ENCODE results near the gene PDK3.

The PDK3 gene

DNA sequence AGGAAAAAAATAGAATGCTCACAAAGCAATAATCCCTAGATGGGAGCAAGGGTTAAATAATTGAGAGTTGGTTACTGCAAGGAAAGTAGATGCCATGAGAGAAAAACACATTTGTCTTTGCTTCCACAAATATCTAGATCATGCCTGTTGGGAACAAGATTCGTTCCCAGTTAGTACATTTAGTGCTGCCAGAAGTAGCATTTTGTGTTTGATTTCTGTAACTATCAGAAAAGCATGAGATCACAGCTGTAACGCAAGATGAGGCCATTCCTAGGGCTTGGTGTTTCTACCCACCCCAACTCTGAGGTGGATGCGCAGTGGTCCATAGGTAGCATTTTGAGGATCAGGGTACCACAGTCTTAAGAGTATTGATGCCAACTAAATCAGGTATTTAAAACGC, 20.4 kb upstream of the PDK3 start:
- no peak overlapping the region for H3K4me3 ChIP-seq (ENCODE audit: low read depth, low read length)
- H3K36me3 ChIP-seq (replicated peaks), result no peaks in the 10 kb centered on the region
- in situ Hi-C loops (cut with HindIII; ENCODE audit: low pct_ligation_motif_present, low sequenced_read_pairs), result no loop called here

DNA sequence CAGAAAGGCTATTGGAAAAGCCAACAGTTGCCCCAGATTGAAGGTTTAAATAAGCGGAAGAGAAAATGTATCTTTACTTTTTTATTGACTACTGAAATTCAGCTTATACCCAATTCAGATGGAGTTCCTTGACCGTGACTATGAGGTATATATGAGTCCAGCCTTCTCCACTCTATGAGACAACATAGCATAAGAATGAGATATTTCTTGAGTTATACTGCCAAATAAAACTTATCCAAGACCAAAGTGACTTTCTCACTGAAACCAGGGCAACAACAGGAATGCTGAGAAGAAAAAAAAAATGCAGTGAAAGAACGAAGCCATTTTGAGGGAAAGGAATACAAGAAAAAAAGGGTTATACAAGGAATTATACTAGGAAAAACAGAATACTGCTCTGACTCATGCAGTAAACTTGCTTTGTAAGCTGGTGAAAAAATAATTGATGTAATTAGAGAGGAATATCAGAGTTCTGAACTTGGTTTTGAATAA, 16.3 kb upstream of the PDK3 start:
- in situ Hi-C loops (cut with HindIII; ENCODE audit: low pct_ligation_motif_present, low sequenced_read_pairs), result no loop called here

More for the DNA sequence above, 20.4 kb upstream of the PDK3 start:
- Histone ChIP-seq H3K27ac (no peak overlapping the region), H3K27me3 (replicated peaks) (no peaks in the 10 kb centered on the region)
- DNase-seq, result no peak
- TF ChIP-seq, protein P1, sequence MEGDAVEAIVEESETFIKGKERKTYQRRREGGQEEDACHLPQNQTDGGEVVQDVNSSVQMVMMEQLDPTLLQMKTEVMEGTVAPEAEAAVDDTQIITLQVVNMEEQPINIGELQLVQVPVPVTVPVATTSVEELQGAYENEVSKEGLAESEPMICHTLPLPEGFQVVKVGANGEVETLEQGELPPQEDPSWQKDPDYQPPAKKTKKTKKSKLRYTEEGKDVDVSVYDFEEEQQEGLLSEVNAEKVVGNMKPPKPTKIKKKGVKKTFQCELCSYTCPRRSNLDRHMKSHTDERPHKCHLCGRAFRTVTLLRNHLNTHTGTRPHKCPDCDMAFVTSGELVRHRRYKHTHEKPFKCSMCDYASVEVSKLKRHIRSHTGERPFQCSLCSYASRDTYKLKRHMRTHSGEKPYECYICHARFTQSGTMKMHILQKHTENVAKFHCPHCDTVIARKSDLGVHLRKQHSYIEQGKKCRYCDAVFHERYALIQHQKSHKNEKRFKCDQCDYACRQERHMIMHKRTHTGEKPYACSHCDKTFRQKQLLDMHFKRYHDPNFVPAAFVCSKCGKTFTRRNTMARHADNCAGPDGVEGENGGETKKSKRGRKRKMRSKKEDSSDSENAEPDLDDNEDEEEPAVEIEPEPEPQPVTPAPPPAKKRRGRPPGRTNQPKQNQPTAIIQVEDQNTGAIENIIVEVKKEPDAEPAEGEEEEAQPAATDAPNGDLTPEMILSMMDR (IDR thresholded peaks at IDR 0.05; ENCODE audit: low read depth, low read length, missing control alignments), result no peak

DNA sequence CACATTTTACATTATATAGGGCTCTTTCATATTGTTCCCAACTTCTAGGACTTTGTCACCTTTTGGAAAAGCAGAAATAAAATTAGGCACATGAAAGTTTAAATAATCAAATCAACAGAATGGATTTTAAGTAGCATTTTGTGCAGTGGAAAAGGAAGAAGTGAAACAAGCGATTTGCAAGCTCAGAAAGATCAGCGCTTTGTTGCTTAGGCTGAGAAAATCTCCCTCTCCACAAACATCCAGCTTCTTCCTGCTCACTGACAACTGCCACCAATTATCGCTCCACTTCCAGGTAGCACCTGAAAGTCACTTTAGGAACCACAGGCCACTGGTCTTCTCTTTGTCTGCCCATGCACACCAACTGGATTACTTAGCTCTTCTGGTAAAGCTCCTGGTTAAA, 2.0 kb upstream of the PDK3 start:
- TF ChIP-seq, protein P1 (IDR thresholded peaks at IDR 0.05; ENCODE audit: low read depth, low read length, missing control alignments), result no peak
- H3K4me3 ChIP-seq (ENCODE audit: low read depth, low read length), result no peak overlapping the region
- DNase-seq, result no peak
- no peaks in the 10 kb centered on the region for H3K36me3 ChIP-seq (replicated peaks)
- H3K27ac ChIP-seq, result no peak overlapping the region
- in situ Hi-C loops (cut with HindIII; ENCODE audit: low pct_ligation_motif_present, low sequenced_read_pairs), result no loop called here
- no peaks in the 10 kb centered on the region for H3K27me3 ChIP-seq (replicated peaks)

More for the DNA sequence above, 16.3 kb upstream of the PDK3 start:
- H3K36me3 ChIP-seq (replicated peaks), result no peaks in the 10 kb centered on the region
- TF ChIP-seq, protein P1 (IDR thresholded peaks at IDR 0.05; ENCODE audit: low read depth, low read length, missing control alignments), result no peak
- no peak overlapping the region for H3K27ac ChIP-seq
- H3K27me3 ChIP-seq (replicated peaks), result no peaks in the 10 kb centered on the region
- DNase-seq, result no peak
- H3K4me3 ChIP-seq (ENCODE audit: low read depth, low read length), result no peak overlapping the region

DNA sequence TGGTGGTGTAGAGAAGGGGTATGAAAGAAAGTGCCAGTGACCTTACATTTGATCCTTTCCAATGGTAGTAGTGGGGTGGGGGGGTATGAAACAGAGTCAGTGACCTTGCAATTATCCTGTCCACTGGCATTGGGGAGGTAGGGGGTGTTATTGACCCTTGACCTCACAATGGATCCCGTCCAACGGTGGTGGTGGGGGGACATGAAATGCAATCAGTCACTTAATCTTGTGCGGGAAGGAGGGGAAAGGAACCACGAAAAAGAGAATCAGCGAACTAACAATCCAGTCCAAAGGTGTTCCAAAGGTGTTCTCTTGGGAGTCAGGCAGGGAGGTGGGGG, 619 bp upstream of the PDK3 start:
- Histone ChIP-seq H3K36me3 (replicated peaks) (no peaks in the 10 kb centered on the region), H3K27me3 (replicated peaks) (no peaks in the 10 kb centered on the region), H3K27ac (no peak overlapping the region), H3K4me3 (ENCODE audit: low read depth, low read length) (peak overlapping the region; percentile 62)
- no peak for DNase-seq
- in situ Hi-C loops (cut with HindIII; ENCODE audit: low pct_ligation_motif_present, low sequenced_read_pairs), result no loop called here
- TF ChIP-seq, protein P1 (IDR thresholded peaks at IDR 0.05; ENCODE audit: low read depth, low read length, missing control alignments), result no peak

DNA sequence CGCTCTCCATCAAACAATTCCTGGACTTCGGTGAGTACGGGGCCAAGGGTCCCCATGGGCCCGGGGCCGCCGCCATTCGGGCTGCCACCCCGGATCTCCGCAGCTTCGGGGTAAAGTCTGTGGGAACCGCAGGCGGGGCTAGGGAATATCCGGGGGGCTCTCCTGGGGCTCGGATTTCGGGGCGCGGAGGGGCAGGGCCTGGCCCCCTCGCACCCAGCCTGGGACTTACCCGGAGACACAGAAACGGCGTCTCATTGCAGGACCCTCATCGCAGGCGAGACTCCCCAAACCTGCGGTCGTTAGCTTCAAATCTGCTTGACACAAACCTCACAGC, 413 bp downstream of the PDK3 start:
- no peak for DNase-seq
- Histone ChIP-seq H3K27me3 (replicated peaks) (no peaks in the 10 kb centered on the region), H3K4me3 (ENCODE audit: low read depth, low read length) (peak overlapping the region; percentile 56), H3K36me3 (replicated peaks) (no peaks in the 10 kb centered on the region), H3K27ac (no peak overlapping the region)
- TF ChIP-seq, protein P1 (IDR thresholded peaks at IDR 0.05; ENCODE audit: low read depth, low read length, missing control alignments), result no peak
- in situ Hi-C loops (cut with HindIII; ENCODE audit: low pct_ligation_motif_present, low sequenced_read_pairs), result no loop called here

DNA sequence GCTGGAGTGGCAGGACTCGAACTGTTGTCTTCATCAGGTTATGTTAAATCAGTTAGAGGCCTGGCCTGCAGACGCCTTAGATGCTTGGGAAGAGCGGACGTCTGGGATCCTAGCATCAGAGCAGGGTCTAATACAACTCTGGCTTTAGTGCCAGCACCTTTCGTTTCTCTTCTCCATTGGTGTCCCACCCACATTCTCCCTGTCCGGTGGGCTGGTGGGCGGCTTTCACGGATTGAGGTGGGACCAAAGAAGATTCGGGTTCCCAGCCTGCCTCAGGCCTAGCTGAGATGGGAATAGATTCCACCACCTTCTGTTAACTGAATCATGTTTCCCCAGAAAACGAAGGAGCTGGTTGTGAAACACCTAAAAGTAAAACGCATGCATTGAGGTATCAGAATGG, 939 bp downstream of the PDK3 start:
- Histone ChIP-seq H3K27me3 (replicated peaks) (no peaks in the 10 kb centered on the region), H3K36me3 (replicated peaks) (no peaks in the 10 kb centered on the region), H3K27ac (no peak overlapping the region), H3K4me3 (ENCODE audit: low read depth, low read length) (no peak overlapping the region)
- TF ChIP-seq, protein P1 (IDR thresholded peaks at IDR 0.05; ENCODE audit: low read depth, low read length, missing control alignments), result no peak
- in situ Hi-C loops (cut with HindIII; ENCODE audit: low pct_ligation_motif_present, low sequenced_read_pairs), result no loop called here
- DNase-seq, result no peak

All from brain microvascular endothelial cell (primary cell).